GM18505 (cell line): ENCODE measurements around the gene TBC1D10A.
A peak's percentile ranks its signal among the peaks of the same experiment; 100 is the strongest.

Experiments used
- ATAC-seq: cut with Tn5 transposase; IDR thresholded peaks from one replicate; pipeline ENCODE4 v1.9.1; 2021; ENCODE audit not compliant: unreplicated experiment
- POLR2A ChIP-seq: IDR thresholded peaks from 4 replicates; pipeline ENCODE4 v1.6.1; 2011; ENCODE audit warnings: borderline replicate concordance; ENCODE audit not compliant: insufficient read depth, insufficient read length; ENCODE audit errors: extremely low read depth

TBC1D10A gene

GRCh38 chr22:30326706-30327362 lies at the start of gene TBC1D10A:
Gene TBC1D10A (minus strand): TSS chr22:30326941. CDS start chr22:30326881, 60 bp downstream.
- peak; percentile 86 for TF ChIP-seq POLR2A
- peak; percentile 83 for ATAC-seq

DNA sequence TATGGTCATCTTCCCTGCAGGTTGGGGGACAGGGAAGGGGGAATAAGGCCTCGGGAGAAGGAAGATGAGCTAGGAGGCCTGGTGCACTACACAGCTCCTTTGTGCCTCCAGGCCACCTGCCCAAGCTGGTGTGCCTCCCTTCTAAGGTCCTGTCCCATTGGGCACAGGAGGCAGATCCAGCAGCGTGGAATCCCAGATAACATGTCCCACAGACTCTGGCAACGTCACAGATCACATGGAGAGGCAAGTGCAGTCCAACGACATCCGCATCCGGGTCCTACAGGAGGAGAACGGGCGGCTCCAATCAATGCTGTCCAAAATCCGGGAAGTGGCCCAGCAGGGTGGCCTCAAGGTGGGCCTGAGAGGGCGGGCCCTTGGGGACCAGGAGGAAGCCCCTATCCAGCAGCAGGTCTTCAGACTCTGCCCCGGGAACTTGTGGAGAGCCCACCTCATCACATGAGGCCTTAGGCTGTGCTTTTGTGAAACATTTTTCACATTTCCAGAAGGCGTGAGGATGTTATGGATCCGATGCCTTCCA lies 48.6 kb upstream of the TBC1D10A start:
- no peak for ATAC-seq

GRCh38 chr22:30373331-30374325 lies 46.9 kb upstream of the TBC1D10A start:
- no peak for TF ChIP-seq POLR2A
- ATAC-seq: no peak

More for the DNA sequence above, 48.6 kb upstream of the TBC1D10A start:
- no peak for TF ChIP-seq POLR2A

DNA sequence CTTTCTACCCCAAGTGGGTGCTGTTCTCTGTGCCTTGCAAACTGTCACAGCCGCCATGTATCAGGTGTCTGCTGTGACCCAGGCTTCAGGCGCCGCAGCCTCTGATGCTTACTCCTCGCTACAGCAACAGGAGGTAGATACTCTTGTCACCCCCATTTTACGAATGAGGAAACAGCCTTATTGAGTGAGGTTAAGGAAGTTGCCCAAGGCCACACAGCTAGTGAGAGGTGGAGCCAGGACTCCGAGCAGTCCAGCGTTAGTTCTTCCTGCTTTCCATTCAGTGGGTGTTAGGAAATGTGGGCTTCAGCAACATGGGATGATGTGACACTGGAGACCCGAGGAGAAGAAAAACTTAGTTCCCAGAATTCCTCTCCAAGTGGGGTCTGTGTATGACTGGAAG lies 46.2 kb upstream of the TBC1D10A start:
- no peak for ATAC-seq

DNA sequence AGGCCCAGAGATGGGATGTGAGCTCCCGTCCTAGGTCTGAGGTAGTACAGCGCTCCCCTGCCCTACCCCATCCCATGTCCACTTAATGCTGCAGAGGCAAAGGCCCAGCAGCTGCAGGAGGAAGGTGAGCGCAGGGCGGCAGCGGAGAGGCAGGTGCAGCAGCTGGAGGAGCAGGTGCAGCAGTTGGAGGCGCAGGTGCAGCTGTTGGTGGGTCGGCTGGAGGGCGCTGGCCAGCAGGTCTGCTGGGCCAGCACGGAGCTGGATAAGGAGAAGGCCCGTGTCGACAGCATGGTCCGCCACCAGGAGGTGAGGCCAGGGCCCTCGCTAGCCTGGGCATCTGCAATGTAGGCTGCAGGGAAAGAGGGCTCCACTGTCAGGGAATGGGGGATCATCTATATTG lies 45.2 kb upstream of the TBC1D10A start:
- no peak for ATAC-seq
- TF ChIP-seq POLR2A: no peak

More for the DNA sequence above, 46.2 kb upstream of the TBC1D10A start:
- no peak for TF ChIP-seq POLR2A

GRCh38 chr22:30371321-30371720 lies 44.6 kb upstream of the TBC1D10A start:
- no peak for ATAC-seq
- no peak for TF ChIP-seq POLR2A

DNA sequence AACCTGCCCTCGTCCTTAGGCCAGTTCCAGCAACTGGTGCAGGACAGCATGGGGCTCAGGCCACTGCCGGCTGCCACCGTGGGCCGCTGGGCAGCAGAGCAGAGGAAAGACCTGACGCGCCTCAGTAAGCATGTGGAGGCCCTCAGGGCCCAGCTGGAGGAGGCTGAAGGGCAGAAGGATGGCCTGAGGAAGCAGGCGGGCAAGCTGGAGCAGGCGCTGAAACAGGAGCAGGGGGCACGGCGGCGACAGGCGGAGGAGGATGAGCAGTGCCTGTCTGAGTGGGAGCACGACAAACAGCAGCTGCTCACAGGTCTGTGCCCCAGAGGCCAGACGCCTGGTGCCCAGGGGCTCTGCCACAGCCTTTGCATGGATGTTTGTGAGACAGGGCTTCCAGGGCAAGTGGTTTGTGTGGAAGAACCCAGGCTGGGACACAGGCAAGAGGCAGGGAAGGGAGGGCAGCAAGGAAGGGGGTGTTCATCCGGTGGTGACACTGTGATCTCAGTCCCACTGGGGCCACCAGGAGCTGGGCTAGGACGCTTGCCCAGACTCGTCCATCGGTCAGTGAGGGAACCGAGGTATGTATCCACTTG lies 44.0 kb upstream of the TBC1D10A start:
- no peak for TF ChIP-seq POLR2A
- ATAC-seq: no peak

DNA sequence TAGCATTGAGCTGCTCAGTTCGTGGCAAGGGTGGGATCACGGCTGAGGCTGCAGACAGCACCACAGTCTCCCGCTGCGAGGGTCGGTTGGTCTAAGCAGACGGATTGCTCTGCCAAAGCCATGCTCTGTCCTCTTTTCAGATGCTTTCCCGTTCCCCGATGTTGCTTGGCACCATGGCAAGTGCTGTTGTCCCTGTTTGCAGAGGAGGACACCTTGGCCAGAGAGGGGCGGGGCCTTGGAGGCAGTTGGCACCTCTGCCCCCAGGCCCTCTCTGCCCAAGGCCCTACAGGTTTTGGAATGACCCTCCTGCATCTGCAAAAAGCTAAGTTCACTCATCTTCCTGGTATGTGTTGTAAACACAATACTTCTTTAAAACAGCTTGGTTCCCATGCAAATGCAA lies 41.7 kb upstream of the TBC1D10A start:
- no peak for TF ChIP-seq POLR2A
- ATAC-seq: no peak

DNA sequence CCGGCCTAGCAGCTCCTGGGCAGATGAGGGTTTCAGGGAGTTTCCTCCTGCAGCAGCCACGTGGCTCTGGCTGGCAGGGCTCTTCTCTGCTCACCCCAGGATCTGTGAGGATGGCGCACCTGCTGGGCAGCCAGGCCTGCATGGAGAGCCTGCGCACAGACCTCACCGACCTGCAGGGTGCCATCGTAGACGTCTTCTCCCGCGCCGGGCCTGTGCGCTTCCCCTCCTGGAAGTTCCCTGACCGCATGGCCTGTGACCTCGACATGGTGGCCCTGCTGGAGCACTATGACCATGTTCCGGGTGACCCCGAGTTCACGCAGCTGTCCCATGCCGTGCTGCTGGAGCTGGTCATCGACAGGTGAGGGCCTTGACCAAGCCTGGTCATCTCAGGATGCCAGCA lies 39.1 kb upstream of the TBC1D10A start:
- TF ChIP-seq POLR2A: no peak
- ATAC-seq: no peak

GRCh38 chr22:30362651-30363281 lies 36.0 kb upstream of the TBC1D10A start:
- ATAC-seq: no peak
- TF ChIP-seq POLR2A: no peak

- no peak for TF ChIP-seq POLR2A
- ATAC-seq: no peak
Measured at GRCh38 chr22:30361916-30362650, 35.3 kb upstream of the TBC1D10A start.

GRCh38 chr22:30358541-30358940 lies 31.8 kb upstream of the TBC1D10A start:
- no peak for TF ChIP-seq POLR2A
- no peak for ATAC-seq
